ENCODE measurements around the gene DYNLT2. TPM values are rescaled to one million over a fixed set of nuclear protein-coding genes. Genes with fewer than 3 reads are reported as not detected.

DYNLT2 gene
- total and polyA plus RNA-seq, 2 of the 13 experiments (the other 11 are each of a cell fraction or from before 2014, with no cell fraction given) = 2.1 to 4.3 TPM

DNA sequence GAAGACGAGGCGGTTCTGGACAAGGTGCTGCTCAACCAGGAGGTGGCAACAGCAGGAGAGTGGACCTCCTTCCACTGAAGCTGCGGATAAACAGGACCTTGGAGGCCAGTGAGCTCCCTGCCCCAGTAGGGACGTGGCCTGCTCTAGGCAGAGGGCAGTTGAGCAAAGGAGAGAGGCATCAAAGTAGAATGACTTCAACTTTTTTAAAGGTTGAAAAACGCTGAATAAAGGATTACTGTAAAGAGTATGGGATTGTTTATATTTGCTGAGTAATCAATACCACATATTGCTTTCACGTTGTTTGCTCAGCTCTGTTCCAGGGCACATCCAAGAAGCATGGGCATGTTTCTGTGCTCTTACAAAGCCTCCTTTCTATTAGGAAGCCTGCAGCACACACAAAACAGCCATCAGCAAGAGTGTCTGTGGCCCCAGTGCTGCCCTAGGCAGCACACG lies 48.1 kb upstream of the DYNLT2 start (continued):
- TF ChIP-seq, protein P1, sequence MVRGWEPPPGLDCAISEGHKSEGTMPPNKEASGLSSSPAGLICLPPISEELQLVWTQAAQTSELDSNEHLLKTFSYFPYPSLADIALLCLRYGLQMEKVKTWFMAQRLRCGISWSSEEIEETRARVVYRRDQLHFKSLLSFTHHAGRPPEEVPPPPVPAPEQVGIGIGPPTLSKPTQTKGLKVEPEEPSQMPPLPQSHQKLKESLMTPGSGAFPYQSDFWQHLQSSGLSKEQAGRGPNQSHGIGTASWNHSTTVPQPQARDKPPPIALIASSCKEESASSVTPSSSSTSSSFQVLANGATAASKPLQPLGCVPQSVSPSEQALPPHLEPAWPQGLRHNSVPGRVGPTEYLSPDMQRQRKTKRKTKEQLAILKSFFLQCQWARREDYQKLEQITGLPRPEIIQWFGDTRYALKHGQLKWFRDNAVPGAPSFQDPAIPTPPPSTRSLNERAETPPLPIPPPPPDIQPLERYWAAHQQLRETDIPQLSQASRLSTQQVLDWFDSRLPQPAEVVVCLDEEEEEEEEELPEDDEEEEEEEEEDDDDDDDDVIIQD (CRISPR knock-in tag; IDR thresholded peaks at IDR 0.05; ENCODE audit: low read depth) = peak; percentile 10; the same call in 1 of the 2 replicates
- no peak for TF ChIP-seq ZBTB21 (CRISPR knock-in tag; IDR thresholded peaks at IDR 0.05)
- TF ChIP-seq ZFP90 (CRISPR knock-in tag; IDR thresholded peaks at IDR 0.05; ENCODE audit: borderline replicate concordance) = 0 out of 2 replicates have a peak, but pooled peaks have one; percentile 22
- TF ChIP-seq ZNF775 (CRISPR knock-in tag; IDR thresholded peaks at IDR 0.05; ENCODE audit: borderline replicate concordance) = no peak
- TF ChIP-seq ZNF121 (CRISPR knock-in tag; IDR thresholded peaks at IDR 0.05) = 0 out of 2 replicates have a peak, but pooled peaks have one; percentile 24
- peak; percentile 62 for TF ChIP-seq PPARG (CRISPR knock-in tag; conservative IDR thresholded peaks at IDR 0.05)
- TF ChIP-seq, protein P2, sequence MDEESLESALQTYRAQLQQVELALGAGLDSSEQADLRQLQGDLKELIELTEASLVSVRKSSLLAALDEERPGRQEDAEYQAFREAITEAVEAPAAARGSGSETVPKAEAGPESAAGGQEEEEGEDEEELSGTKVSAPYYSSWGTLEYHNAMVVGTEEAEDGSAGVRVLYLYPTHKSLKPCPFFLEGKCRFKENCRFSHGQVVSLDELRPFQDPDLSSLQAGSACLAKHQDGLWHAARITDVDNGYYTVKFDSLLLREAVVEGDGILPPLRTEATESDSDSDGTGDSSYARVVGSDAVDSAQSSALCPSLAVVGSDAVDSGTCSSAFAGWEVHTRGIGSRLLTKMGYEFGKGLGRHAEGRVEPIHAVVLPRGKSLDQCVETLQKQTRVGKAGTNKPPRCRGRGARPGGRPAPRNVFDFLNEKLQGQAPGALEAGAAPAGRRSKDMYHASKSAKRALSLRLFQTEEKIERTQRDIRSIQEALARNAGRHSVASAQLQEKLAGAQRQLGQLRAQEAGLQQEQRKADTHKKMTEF (CRISPR knock-in tag; IDR thresholded peaks at IDR 0.05) = peak; percentile 79
- TF ChIP-seq SRY (CRISPR knock-in tag; IDR thresholded peaks at IDR 0.05) = no peak
- TF ChIP-seq POLR2G (IDR thresholded peaks at IDR 0.05; ENCODE audit: low read depth, low read length) = peak; percentile 93
- TF ChIP-seq SRSF4 (IDR thresholded peaks at IDR 0.05; ENCODE audit: low read depth, low read length, poor library complexity, severe bottlenecking) = no peak
- TF ChIP-seq MBNL3 (CRISPR knock-in tag; conservative IDR thresholded peaks at IDR 0.05) = no peak
- no peak for TF ChIP-seq WIZ (CRISPR knock-in tag; IDR thresholded peaks at IDR 0.05)
- TF ChIP-seq EHMT2 (IDR thresholded peaks at IDR 0.05; ENCODE audit: borderline replicate concordance, low read depth, low read length) = no peak
- TF ChIP-seq ZNF777 (CRISPR knock-in tag; IDR thresholded peaks at IDR 0.05) = no peak
- no peak for TF ChIP-seq NBN (conservative IDR thresholded peaks at IDR 0.05)
- TF ChIP-seq ESRRA (CRISPR knock-in tag; IDR thresholded peaks at IDR 0.05; ENCODE audit: low read depth) = no peak
- TF ChIP-seq, protein P3, sequence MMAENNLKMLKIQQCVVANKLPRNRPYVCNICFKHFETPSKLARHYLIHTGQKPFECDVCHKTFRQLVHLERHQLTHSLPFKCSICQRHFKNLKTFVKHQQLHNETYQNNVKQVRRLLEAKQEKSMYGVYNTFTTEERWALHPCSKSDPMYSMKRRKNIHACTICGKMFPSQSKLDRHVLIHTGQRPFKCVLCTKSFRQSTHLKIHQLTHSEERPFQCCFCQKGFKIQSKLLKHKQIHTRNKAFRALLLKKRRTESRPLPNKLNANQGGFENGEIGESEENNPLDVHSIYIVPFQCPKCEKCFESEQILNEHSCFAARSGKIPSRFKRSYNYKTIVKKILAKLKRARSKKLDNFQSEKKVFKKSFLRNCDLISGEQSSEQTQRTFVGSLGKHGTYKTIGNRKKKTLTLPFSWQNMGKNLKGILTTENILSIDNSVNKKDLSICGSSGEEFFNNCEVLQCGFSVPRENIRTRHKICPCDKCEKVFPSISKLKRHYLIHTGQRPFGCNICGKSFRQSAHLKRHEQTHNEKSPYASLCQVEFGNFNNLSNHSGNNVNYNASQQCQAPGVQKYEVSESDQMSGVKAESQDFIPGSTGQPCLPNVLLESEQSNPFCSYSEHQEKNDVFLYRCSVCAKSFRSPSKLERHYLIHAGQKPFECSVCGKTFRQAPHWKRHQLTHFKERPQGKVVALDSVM (CRISPR knock-in tag; IDR thresholded peaks at IDR 0.05) = peak; percentile 38; the same call in 1 of the 2 replicates
- 0 out of 2 replicates have a peak, but pooled peaks have one; percentile 47 for TF ChIP-seq HDAC1 (CRISPR knock-in tag; IDR thresholded peaks at IDR 0.05)
- no peak for TF ChIP-seq ZMYM2 (CRISPR knock-in tag; IDR thresholded peaks at IDR 0.05)
- TF ChIP-seq ZNF558 (CRISPR knock-in tag; IDR thresholded peaks at IDR 0.05; ENCODE audit: borderline replicate concordance) = no peak
- TF ChIP-seq, protein P4, sequence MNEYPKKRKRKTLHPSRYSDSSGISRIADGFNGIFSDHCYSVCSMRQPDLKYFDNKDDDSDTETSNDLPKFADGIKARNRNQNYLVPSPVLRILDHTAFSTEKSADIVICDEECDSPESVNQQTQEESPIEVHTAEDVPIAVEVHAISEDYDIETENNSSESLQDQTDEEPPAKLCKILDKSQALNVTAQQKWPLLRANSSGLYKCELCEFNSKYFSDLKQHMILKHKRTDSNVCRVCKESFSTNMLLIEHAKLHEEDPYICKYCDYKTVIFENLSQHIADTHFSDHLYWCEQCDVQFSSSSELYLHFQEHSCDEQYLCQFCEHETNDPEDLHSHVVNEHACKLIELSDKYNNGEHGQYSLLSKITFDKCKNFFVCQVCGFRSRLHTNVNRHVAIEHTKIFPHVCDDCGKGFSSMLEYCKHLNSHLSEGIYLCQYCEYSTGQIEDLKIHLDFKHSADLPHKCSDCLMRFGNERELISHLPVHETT (CRISPR knock-in tag; conservative IDR thresholded peaks at IDR 0.05) = no peak
- no peak for TF ChIP-seq NFKB2 (CRISPR knock-in tag; IDR thresholded peaks at IDR 0.05; ENCODE audit: borderline replicate concordance)
- TF ChIP-seq ZNF230 (CRISPR knock-in tag; IDR thresholded peaks at IDR 0.05) = no peak
- TF ChIP-seq CBX5 (CRISPR knock-in tag; IDR thresholded peaks at IDR 0.05; ENCODE audit: borderline replicate concordance) = peak; percentile 39; the same call in 1 of the 2 replicates
- TF ChIP-seq ZNF484 (CRISPR knock-in tag; IDR thresholded peaks at IDR 0.05; ENCODE audit: borderline replicate concordance, low read depth) = no peak

Measured in HepG2 (cell line).